Hematopoietic multipotent progenitor cell (in vitro differentiated cells): ENCODE data around the gene TM4SF20. TPM values are rescaled to one million over a fixed set of nuclear protein-coding genes. Genes with fewer than 3 reads are reported as not detected.

Experiments used
- DNase-seq, 3 donors: peaks; one replicate each; pipeline ENCODE4 v3.0.0-alpha.2; 2011 to 2015; ENCODE audit warnings: low read depth in 2 of 3, low spot score in 2 of 3
- total RNA-seq: library from RNA; depleted of rRNA; stranded (reverse); fragments of >200 nt; gene quantifications from one replicate; pipeline ENCODE4 v1.2.3, GENCODE V29; 2012

The TM4SF20 gene
- total RNA-seq, 1 donor, result not detected

DNA sequence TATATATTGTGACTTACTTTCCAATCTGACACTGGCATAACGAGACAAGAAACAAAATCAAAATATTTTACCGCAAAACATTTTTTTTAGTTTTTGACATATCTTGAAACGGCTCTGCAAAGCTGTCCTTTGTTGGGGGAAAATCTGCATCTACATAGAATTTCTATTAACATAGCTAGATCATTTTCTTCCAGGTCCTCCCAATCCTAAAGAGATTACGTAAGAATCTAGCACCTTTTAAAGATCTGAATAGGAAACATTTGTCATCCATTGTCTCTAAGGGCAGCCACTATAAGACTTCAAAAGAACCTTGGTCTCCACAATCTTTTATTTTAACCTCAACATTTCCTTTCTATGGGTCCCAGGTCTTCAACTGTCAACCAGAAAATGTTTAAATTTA is 55.3 kb downstream of the TM4SF20 start:
- no peak for DNase-seq

DNA sequence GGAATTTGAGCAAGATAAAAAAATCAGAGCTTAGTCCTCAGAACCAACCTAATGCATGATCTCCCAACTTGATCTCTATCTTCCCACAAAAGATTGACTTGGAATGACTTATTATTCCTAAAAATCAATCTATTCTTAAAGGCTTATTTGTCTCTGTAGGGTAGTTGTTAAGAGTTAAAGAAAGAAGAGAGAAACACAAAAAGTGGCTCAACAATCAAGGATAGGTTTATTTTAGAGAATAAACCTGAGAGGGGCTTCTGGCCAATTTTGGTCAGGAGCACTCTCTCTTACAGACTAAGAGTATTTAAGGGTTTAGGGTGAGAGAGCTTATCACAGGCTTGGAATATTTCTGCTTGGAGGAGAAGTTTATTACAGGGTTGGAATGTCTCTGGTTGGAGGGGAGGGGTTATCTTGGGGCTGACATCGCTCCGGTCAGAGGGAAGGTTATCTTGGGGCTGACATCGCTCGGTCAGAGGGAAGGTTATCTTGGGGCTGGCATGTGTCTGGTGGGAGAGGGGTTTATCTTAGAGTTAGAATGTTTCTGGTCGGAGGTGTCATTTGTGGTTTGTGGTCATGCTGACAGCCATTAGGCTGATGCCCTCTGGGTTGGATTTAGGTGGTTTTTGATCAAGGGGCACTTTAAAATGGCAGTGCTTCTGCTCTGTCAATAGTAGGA is 56.4 kb downstream of the TM4SF20 start:
- peak in 2 of 3 donors; percentile 10 to 22 for DNase-seq

- no peak for DNase-seq
Observed at GRCh38 chr2:227320305-227321094, 58.6 kb downstream of the TM4SF20 start.

- DNase-seq, result no peak
Observed at GRCh38 chr2:227317834-227318233, 61.3 kb downstream of the TM4SF20 start.

GRCh38 chr2:227313310-227313709 is 65.8 kb downstream of the TM4SF20 start:
- DNase-seq, result no peak

GRCh38 chr2:227312579-227312978 is 66.5 kb downstream of the TM4SF20 start:
- DNase-seq, result no peak

Other genes starting within 250 kb of the TM4SF20 start
- gene COL4A4, start 215.1 kb downstream of the TM4SF20 start, total RNA-seq, result not detected
- under 0.01 TPM for gene COL4A3, start 214.7 kb downstream of the TM4SF20 start, total RNA-seq
- 34.2 TPM for gene MFF, start 54.1 kb downstream of the TM4SF20 start, total RNA-seq
- gene SCYGR1, start 8.6 kb upstream of the TM4SF20 start, total RNA-seq, result not detected
- gene AGFG1, start 92.8 kb upstream of the TM4SF20 start, total RNA-seq, result 59.2 TPM
- gene SCYGR2, start 219.6 kb upstream of the TM4SF20 start, total RNA-seq, result not detected
- not detected for gene SCYGR3, start 235.5 kb upstream of the TM4SF20 start, total RNA-seq
- gene SCYGR4, start 238.2 kb upstream of the TM4SF20 start, total RNA-seq, result not detected